Right lobe of liver (tissue), 6 donors: Measurements from ENCODE around the gene MEMO1. TPM values are rescaled to one million over a fixed set of nuclear protein-coding genes. Genes with fewer than 3 reads are reported as not detected.

Experiments
- ATAC-seq, 4 donors: fragments of 200-7000 bp; cut with Tn5 transposase; one replicate each; pipeline ENCODE4 v1.9.1; 2020; ENCODE audit warnings: mild to moderate bottlenecking in 4 of 4, moderate library complexity in 4 of 4
- DNase-seq, 3 donors: peaks; one replicate each; pipeline ENCODE4 v3.0.0-alpha.2; 2020
- H3K27ac ChIP-seq, 3 donors: fragments of 200-600 bp; one replicate each; pipeline ENCODE4 v1.8.0; 2022
- H3K27me3 ChIP-seq, 2 donors: fragments of 200-600 bp; one replicate each; pipeline ENCODE4 v1.8.0; 2022
- H3K36me3 ChIP-seq, 4 donors: fragments of 200-600 bp; sonication (generic) in 1 of 4; one replicate each; pipeline versions ENCODE4 v1.5.1 to v1.8.0; 2017 to 2022; ENCODE audit warnings: control low read depth in 1 of 4
- H3K4me1 ChIP-seq, 4 donors: fragments of 200-600 bp; sonication (generic) in 1 of 4; one replicate each; pipeline versions ENCODE4 v1.5.1 to v1.8.0; 2017 to 2022; ENCODE audit warnings: control low read depth in 1 of 4
- H3K4me3 ChIP-seq, 3 donors: fragments of 200-600 bp; one replicate each; pipeline ENCODE4 v1.8.0; 2022
- H3K9me3 ChIP-seq, 4 donors: fragments of 200-600 bp; sonication (generic) in 1 of 4; one replicate each; pipeline versions ENCODE4 v1.5.1 to v1.8.0; 2017 to 2022; ENCODE audit warnings: control low read depth in 1 of 4
- POLR2A ChIP-seq: fragments of 450-650 bp; IDR thresholded peaks from one replicate; pipeline ENCODE4 v1.6.1; 2017; ENCODE audit warnings: antibody characterized with exemption, mild to moderate bottlenecking
- WGBS: methylation state at CpG from one replicate; pipeline ENCODE4 v1.1.6; 2018; ENCODE audit warnings: low coverage, low lambda C conversion rate; ENCODE audit not compliant: insufficient coverage; ENCODE audit errors: missing lambda C conversion rate; 5-methylcytosine and 5-hydroxymethylcytosine counted together
- intact Hi-C, 2 donors: fragments of 100-400 bp; cut with DNase I; formaldehyde crosslinking; loops; one replicate each; pipeline versions ENCODE4 v1.11.2 to v1.14.1; 2022
- total RNA-seq, 6 experiments: library from RNA; depleted of rRNA in 2 of 6; stranded (reverse); fragments of >200 nt in 2 of 6; fragmentation: NEBNext Ultra II Directional in 3 of 6; extraction: Animal tissue kit (Norgen Biotek cat#: 25700) in 3 of 6; gene quantifications; one replicate each; pipeline versions ENCODE4 v1.1.0 to v1.2.4, GENCODE V29; 2016 to 2023
- TF ChIP-seq, protein P1 (sequence below), 4 donors: fragments of 200-600 bp in 3 of 4; fragments of 450-650 bp in 1 of 4; IDR thresholded peaks; one replicate each; pipeline versions ENCODE4 v1.5.1 to v1.8.0; 2016 to 2022; ENCODE audit warnings: antibody characterized with exemption in 4 of 4, mild to moderate bottlenecking in 2 of 4
- donor health status: DM: no; HTN: yes; CAD: no.
- donor health status: DM: no; HTN: no; CAD: no.
- donor health status: DM: no; HTN: no; CAD: no.
- donor health status: DM: no; HTN: yes; CAD: no.
- donor health status: DM: no; HTN: yes; CAD: no.

The MEMO1 gene
- total RNA-seq, 6 experiments from 2014 or later: 19.6 to 28.0 (median 23.2) TPM

DNA sequence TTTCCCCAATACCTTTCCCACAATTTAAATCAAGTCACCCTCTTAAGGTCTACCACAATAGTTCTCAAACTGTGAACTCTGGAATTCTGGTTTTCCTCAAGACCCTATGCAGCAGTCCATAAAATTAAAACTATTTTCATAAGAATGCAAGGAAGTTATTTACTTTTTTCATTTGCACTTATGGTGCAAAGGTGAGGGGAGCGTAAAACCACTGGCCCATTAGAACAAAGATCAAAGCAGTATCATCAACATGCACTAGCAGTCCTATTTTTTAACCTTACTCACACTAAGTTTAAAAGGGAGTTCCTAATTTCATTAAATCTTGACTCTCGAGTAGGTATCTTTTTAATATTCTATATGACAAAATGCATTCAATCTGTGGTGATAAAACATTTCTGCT lies 85.3 kb downstream of the MEMO1 start:
- H3K9me3 ChIP-seq: no peaks in the 10 kb centered on the region
- H3K4me1 ChIP-seq: peaks cover 0 to 6% (median 0%) of the 10 kb centered on the region in 4 donors
- intact Hi-C loops: no loop called here
- H3K4me3 ChIP-seq: no peak overlapping the region
- DNase-seq: no peak
- TF ChIP-seq, protein P1, sequence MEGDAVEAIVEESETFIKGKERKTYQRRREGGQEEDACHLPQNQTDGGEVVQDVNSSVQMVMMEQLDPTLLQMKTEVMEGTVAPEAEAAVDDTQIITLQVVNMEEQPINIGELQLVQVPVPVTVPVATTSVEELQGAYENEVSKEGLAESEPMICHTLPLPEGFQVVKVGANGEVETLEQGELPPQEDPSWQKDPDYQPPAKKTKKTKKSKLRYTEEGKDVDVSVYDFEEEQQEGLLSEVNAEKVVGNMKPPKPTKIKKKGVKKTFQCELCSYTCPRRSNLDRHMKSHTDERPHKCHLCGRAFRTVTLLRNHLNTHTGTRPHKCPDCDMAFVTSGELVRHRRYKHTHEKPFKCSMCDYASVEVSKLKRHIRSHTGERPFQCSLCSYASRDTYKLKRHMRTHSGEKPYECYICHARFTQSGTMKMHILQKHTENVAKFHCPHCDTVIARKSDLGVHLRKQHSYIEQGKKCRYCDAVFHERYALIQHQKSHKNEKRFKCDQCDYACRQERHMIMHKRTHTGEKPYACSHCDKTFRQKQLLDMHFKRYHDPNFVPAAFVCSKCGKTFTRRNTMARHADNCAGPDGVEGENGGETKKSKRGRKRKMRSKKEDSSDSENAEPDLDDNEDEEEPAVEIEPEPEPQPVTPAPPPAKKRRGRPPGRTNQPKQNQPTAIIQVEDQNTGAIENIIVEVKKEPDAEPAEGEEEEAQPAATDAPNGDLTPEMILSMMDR (IDR thresholded peaks at IDR 0.05): no peak
- no peak for TF ChIP-seq POLR2A
- no peak overlapping the region for H3K27ac ChIP-seq
- no peaks in the 10 kb centered on the region for H3K27me3 ChIP-seq
- no peak for ATAC-seq
- no peaks in the 10 kb centered on the region for H3K36me3 ChIP-seq
- 89% methylated on average over 2 of the region's 2 CpGs for WGBS

DNA sequence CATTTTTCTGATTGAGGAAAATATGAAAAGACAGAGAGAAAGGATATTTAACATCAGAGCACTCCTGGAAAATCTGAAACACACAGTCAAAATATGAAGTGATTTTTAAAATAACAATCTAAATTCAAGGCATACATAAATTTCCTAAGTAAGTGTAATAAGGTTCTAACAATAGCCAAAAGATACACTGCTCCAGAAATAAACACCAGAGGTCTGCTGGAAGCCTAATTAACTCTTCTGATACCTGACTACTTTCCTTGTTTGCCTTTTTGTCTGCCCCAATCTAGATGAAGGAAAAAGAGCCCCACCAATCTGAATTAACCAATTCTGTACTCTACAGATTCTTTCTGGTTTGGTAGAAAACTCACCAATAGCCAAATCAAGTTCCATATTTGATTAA lies 87.1 kb downstream of the MEMO1 start:
- no peak overlapping the region for H3K4me3 ChIP-seq
- no peaks in the 10 kb centered on the region for H3K9me3 ChIP-seq
- no peak overlapping the region for H3K27ac ChIP-seq
- TF ChIP-seq, protein P1 (IDR thresholded peaks at IDR 0.05): no peak
- TF ChIP-seq POLR2A: no peak
- no peaks in the 10 kb centered on the region for H3K36me3 ChIP-seq
- no peaks in the 10 kb centered on the region for H3K27me3 ChIP-seq
- ATAC-seq: no peak
- no peak for DNase-seq
- intact Hi-C loops: no loop called here
- H3K4me1 ChIP-seq: peaks cover 0 to 6% (median 0%) of the 10 kb centered on the region in 4 donors

DNA sequence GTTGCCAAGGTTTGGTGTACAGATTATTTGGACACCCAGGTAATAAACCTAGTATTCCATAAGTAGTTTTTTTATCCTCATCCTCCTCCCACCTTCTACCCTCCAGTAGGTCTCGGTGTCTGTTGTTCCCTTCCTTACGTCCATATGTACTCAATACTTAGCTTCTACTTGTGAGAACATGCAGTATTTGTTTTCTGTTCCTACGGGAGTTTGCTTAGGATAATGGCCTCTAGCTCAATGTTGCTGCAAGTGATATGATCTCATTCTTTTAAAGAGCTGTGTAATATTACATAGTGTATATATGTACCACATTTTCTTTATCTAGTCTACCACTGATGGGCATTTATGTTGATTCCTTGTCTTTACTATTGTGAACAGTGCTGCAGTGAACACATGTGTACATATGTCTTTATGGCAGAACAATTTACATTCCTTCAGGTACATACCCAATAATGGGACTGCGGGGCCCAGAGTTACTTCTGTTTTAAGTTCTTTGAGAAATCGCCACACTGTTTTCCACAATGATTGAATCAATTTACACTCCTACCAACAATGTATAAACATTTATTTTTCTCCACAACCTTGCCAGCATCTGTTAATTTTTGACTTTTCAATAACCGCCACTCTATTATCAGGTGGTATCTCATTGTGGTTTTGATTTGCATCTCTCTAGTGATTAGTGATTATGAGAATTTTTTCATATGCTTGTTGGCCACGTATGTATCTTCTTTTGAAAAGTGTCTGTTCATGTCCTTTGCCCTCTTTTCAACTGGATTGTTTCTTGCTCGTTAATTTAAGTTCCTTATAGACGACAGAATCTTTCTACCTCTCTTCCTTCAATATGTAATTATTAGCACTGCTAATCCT lies 88.0 kb downstream of the MEMO1 start:
- 57% methylated on average over 9 of the region's 9 CpGs for WGBS
- DNase-seq: no peak
- Histone ChIP-seq H3K27ac (no peak overlapping the region), H3K36me3 (peaks cover 0 to under 1% (median 0%) of the 10 kb centered on the region in 4 donors), H3K27me3 (no peaks in the 10 kb centered on the region), H3K4me1 (peaks cover 0 to 6% (median 0%) of the 10 kb centered on the region in 4 donors), H3K4me3 (no peak overlapping the region), H3K9me3 (no peaks in the 10 kb centered on the region)
- intact Hi-C loops: no loop called here
- ATAC-seq: peak in 1 of 4 donors; percentile 45
- TF ChIP-seq POLR2A: no peak
- TF ChIP-seq, protein P1 (IDR thresholded peaks at IDR 0.05): no peak

DNA sequence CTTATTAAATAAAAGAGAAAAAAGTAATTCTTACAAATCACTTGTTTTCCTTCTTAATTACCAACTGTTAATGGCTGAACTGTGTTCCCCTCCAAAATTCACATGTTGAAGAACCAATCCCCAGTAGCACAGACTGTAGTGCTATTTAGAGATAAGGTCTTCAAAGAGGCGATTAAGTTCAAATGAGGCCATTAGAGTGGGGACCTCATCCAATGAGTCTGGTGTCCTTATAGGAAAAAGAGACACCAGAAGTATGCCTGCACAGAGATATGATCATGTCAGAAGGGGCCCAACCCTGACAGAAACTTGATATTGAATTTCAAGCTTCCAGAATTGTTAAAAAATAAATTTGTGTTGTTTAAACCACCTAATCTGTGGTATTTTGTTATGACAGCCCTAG lies 89.8 kb downstream of the MEMO1 start:
- peaks cover 0 to 3% (median 0%) of the 10 kb centered on the region in 4 donors for H3K36me3 ChIP-seq
- H3K9me3 ChIP-seq: no peaks in the 10 kb centered on the region
- 88% methylated on average over 1 of the region's 1 CpG for WGBS
- TF ChIP-seq, protein P1 (IDR thresholded peaks at IDR 0.05): no peak
- no peak for TF ChIP-seq POLR2A
- intact Hi-C loops: no loop called here
- ATAC-seq (no peak), DNase-seq (no peak)
- no peak overlapping the region for H3K27ac ChIP-seq
- H3K27me3 ChIP-seq: no peaks in the 10 kb centered on the region
- H3K4me1 ChIP-seq: peaks cover 0 to 6% (median 0%) of the 10 kb centered on the region in 4 donors
- H3K4me3 ChIP-seq: no peak overlapping the region
